ENCODE data around the gene VWA8. TPM values are rescaled to one million over a fixed set of nuclear protein-coding genes. Genes with fewer than 3 reads are reported as not detected.

VWA8 gene
- total and polyA plus RNA-seq, 7 experiments from 2014 or later, result 4.8 to 26.3 (median 21.6) TPM

DNA sequence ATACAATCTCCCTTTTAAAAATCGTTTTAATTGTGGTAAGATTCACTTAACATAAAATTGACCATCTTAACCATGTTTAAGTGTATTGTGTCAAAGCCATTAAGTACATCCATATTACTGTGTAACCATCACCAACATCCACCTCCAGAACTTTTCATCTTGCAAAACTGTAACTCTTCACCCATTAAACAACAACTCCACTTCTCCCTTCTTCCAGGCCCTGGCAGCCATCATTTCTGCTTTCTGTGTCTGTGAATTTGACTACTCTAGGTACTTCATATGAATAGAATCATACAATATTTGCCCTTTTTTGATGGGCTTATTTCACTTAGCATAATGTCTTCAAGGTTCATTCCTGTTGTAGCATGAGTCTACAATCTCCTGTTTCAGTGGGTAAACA, 36.5 kb upstream of the VWA8 start:
- Mint-ChIP-seq H3K9me3 (no peaks in the 10 kb centered on the region), H3K4me3 (no peak overlapping the region), H3K27ac (no peak overlapping the region), H3K4me1 (no peaks in the 10 kb centered on the region), H3K36me3 (no peaks in the 10 kb centered on the region), H3K27me3 (peaks cover 0 to 26% (median 8%) of the 10 kb centered on the region in 5 donors)
- no peaks in the 10 kb centered on the region for H3K36me3 ChIP-seq (ENCODE audit: control insufficient read depth in 2 of 3, insufficient read depth in 3 of 3, low read length in 3 of 3)
- DNase-seq, result no peak
- no peaks in the 10 kb centered on the region for H3K9me3 ChIP-seq (ENCODE audit: control insufficient read depth in 2 of 3, low read length in 3 of 3)
- H3K4me3 ChIP-seq (ENCODE audit: low read length), result no peak overlapping the region
- CTCF ChIA-PET, result no interaction called here
- intact Hi-C loops (cut with micrococcal nuclease), result no loop called here
- no peak overlapping the region for H3K27ac ChIP-seq (ENCODE audit: low read depth, low read length)
- no peak for ATAC-seq
- POLR2A ChIA-PET, result no interaction called here
- H3K27me3 ChIP-seq (ENCODE audit: control insufficient read depth in 2 of 2, insufficient read depth in 2 of 2, low read length in 2 of 2), result no peaks in the 10 kb centered on the region
- H3K4me1 ChIP-seq (ENCODE audit: control insufficient read depth in 2 of 2, insufficient read depth in 2 of 2, low read length in 2 of 2), result no peaks in the 10 kb centered on the region

DNA sequence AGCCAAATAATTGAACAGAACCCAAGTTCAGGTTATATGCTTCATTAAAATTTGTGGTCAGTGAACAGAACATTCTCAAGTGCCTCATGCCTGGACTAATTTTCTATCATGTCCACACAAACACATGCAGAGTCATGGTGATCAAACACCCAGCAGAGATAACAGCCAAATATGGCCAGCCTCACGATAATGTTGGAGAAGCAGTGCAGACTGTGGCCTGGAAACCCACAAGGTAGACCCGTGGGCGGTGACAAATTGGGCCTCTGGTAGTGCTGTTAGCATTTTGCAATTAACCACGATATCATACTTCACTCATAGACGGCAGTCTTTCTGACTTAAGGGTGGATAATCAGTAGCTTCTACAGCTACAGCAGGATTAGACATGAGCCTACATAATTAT, 35.0 kb upstream of the VWA8 start:
- Mint-ChIP-seq H3K9me3 (no peaks in the 10 kb centered on the region), H3K27ac (no peak overlapping the region), H3K27me3 (peaks cover 0 to 23% (median 9%) of the 10 kb centered on the region in 5 donors), H3K4me3 (no peak overlapping the region), H3K4me1 (no peaks in the 10 kb centered on the region), H3K36me3 (no peaks in the 10 kb centered on the region)
- intact Hi-C loops (cut with micrococcal nuclease), result no loop called here
- no peak overlapping the region for H3K27ac ChIP-seq (ENCODE audit: low read depth, low read length)
- CTCF ChIA-PET, result no interaction called here
- no peak for DNase-seq
- H3K9me3 ChIP-seq (ENCODE audit: control insufficient read depth in 2 of 3, low read length in 3 of 3), result no peaks in the 10 kb centered on the region
- H3K36me3 ChIP-seq (ENCODE audit: control insufficient read depth in 2 of 3, insufficient read depth in 3 of 3, low read length in 3 of 3), result no peaks in the 10 kb centered on the region
- POLR2A ChIA-PET, result no interaction called here
- no peaks in the 10 kb centered on the region for H3K4me1 ChIP-seq (ENCODE audit: control insufficient read depth in 2 of 2, insufficient read depth in 2 of 2, low read length in 2 of 2)
- H3K4me3 ChIP-seq (ENCODE audit: low read length), result no peak overlapping the region
- peak; percentile 70 for ATAC-seq
- no peaks in the 10 kb centered on the region for H3K27me3 ChIP-seq (ENCODE audit: control insufficient read depth in 2 of 2, insufficient read depth in 2 of 2, low read length in 2 of 2)

DNA sequence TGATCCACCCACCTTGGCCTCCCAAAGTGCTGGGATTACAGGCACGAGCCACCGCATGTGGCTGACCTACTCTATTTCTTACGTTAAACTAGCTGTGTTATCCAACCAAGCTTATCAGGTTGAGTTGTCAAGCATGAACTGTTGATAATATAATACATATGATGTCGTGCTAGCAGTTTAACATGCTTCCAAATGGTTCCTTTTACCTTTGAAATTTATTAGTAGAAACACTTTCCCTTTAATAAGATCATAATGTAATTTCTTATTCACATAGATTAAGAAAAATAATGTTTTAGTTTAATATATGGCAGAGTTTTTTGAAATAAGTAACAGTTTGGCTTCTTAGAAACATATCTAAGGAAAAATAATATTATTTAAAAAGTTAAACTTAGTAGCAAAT, 34.4 kb upstream of the VWA8 start:
- peaks cover 0 to 25% (median 12%) of the 10 kb centered on the region in 5 donors for H3K27me3 Mint-ChIP-seq
- Histone ChIP-seq H3K36me3 (ENCODE audit: control insufficient read depth in 2 of 3, insufficient read depth in 3 of 3, low read length in 3 of 3) (no peaks in the 10 kb centered on the region), H3K27ac (ENCODE audit: low read depth, low read length) (no peak overlapping the region), H3K9me3 (ENCODE audit: control insufficient read depth in 2 of 3, low read length in 3 of 3) (no peaks in the 10 kb centered on the region), H3K4me3 (ENCODE audit: low read length) (no peak overlapping the region), H3K27me3 (ENCODE audit: control insufficient read depth in 2 of 2, insufficient read depth in 2 of 2, low read length in 2 of 2) (no peaks in the 10 kb centered on the region), H3K4me1 (ENCODE audit: control insufficient read depth in 2 of 2, insufficient read depth in 2 of 2, low read length in 2 of 2) (no peaks in the 10 kb centered on the region)
- ChIA-PET CTCF (no interaction called here), POLR2A (no interaction called here)
- DNase-seq (no peak), ATAC-seq (no peak)
- H3K4me1 Mint-ChIP-seq, result no peaks in the 10 kb centered on the region
- H3K9me3 Mint-ChIP-seq, result no peaks in the 10 kb centered on the region
- intact Hi-C loops (cut with micrococcal nuclease), result no loop called here
- no peak overlapping the region for H3K4me3 Mint-ChIP-seq
- H3K36me3 Mint-ChIP-seq, result no peaks in the 10 kb centered on the region
- H3K27ac Mint-ChIP-seq, result no peak overlapping the region

DNA sequence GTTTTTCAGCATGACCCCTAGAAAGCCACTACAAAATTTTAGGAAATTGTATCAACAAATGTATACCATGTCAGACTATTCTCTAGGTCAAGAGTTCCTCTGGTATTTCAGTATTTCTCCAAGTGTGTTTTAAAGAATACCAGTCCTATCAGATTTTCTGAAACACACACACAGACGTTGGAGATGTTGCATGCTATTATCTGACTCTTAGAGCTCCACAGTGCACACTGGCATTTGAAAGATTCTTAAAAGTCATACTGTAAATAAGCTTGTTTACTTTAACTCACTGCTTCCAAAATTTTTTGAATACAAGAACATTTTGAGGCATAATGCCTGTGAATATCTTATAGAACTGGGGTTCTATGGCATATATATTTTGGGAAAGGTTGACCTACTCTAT, 33.8 kb upstream of the VWA8 start:
- Mint-ChIP-seq H3K4me1 (no peaks in the 10 kb centered on the region), H3K27ac (no peak overlapping the region), H3K27me3 (peaks cover 0 to 26% (median 8%) of the 10 kb centered on the region in 5 donors), H3K9me3 (no peaks in the 10 kb centered on the region), H3K36me3 (no peaks in the 10 kb centered on the region), H3K4me3 (no peak overlapping the region)
- Histone ChIP-seq H3K27ac (ENCODE audit: low read depth, low read length) (no peak overlapping the region), H3K36me3 (ENCODE audit: control insufficient read depth in 2 of 3, insufficient read depth in 3 of 3, low read length in 3 of 3) (no peaks in the 10 kb centered on the region), H3K4me3 (ENCODE audit: low read length) (no peak overlapping the region), H3K4me1 (ENCODE audit: control insufficient read depth in 2 of 2, insufficient read depth in 2 of 2, low read length in 2 of 2) (no peaks in the 10 kb centered on the region), H3K9me3 (ENCODE audit: control insufficient read depth in 2 of 3, low read length in 3 of 3) (no peaks in the 10 kb centered on the region), H3K27me3 (ENCODE audit: control insufficient read depth in 2 of 2, insufficient read depth in 2 of 2, low read length in 2 of 2) (no peaks in the 10 kb centered on the region)
- ChIA-PET POLR2A (interaction anchor here (0.7 kb wide), 1 partner anchor 22 kb away, joined by 5 read pairs; no protein-coding TSS in a partner anchor), CTCF (no interaction called here)
- ATAC-seq (no peak), DNase-seq (no peak)
- intact Hi-C loops (cut with micrococcal nuclease), result no loop called here

DNA sequence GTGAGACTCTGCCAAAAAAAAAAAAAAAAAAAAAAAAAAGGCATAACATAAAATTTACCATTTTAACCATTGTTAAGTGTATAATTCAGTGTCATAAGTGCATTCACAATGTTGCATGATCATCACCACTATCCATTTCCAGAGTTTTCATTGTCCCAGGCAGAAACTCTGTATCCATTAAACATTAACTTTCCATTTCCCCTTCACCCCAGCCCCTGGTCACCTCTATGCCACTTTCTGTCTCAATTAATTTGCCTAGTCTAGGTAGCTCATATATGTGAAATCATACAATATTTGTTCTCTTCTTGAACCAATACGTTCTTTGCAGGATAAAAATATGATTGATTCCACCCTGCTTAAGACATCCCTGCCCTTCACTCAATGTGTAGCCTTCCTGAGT, 31.0 kb upstream of the VWA8 start:
- Mint-ChIP-seq H3K9me3 (no peaks in the 10 kb centered on the region), H3K27ac (no peak overlapping the region), H3K36me3 (no peaks in the 10 kb centered on the region), H3K4me3 (no peak overlapping the region), H3K4me1 (no peaks in the 10 kb centered on the region), H3K27me3 (peaks cover 0 to 17% (median 4%) of the 10 kb centered on the region in 5 donors)
- H3K36me3 ChIP-seq (ENCODE audit: control insufficient read depth in 2 of 3, insufficient read depth in 3 of 3, low read length in 3 of 3), result no peaks in the 10 kb centered on the region
- no peak overlapping the region for H3K27ac ChIP-seq (ENCODE audit: low read depth, low read length)
- no peak overlapping the region for H3K4me3 ChIP-seq (ENCODE audit: low read length)
- intact Hi-C loops (cut with micrococcal nuclease), result no loop called here
- no peaks in the 10 kb centered on the region for H3K9me3 ChIP-seq (ENCODE audit: control insufficient read depth in 2 of 3, low read length in 3 of 3)
- no peaks in the 10 kb centered on the region for H3K27me3 ChIP-seq (ENCODE audit: control insufficient read depth in 2 of 2, insufficient read depth in 2 of 2, low read length in 2 of 2)
- ATAC-seq, result no peak
- no peaks in the 10 kb centered on the region for H3K4me1 ChIP-seq (ENCODE audit: control insufficient read depth in 2 of 2, insufficient read depth in 2 of 2, low read length in 2 of 2)
- ChIA-PET POLR2A (no interaction called here), CTCF (no interaction called here)
- DNase-seq, result no peak

DNA sequence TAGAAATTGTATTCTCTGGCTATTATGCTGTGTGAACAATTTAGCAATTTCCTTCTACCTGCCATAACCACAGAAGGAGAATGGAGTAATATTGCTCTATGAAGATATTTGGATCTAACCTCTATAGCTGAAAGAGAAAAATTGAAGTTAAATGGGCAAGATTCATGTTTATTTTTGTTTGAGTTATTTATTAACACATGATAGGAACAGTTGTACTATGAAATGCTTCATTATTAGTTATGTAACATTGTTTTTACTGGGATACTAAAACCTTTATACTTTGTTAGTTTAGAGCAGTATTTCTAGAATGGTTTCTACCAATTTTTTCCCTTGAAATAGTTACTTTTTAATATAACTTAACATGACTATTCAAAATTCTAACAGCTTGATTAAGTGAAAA, 27.3 kb upstream of the VWA8 start:
- Histone ChIP-seq H3K27me3 (ENCODE audit: control insufficient read depth in 2 of 2, insufficient read depth in 2 of 2, low read length in 2 of 2) (no peaks in the 10 kb centered on the region), H3K4me1 (ENCODE audit: control insufficient read depth in 2 of 2, insufficient read depth in 2 of 2, low read length in 2 of 2) (no peaks in the 10 kb centered on the region), H3K27ac (ENCODE audit: low read depth, low read length) (no peak overlapping the region), H3K36me3 (ENCODE audit: control insufficient read depth in 2 of 3, insufficient read depth in 3 of 3, low read length in 3 of 3) (no peaks in the 10 kb centered on the region), H3K4me3 (ENCODE audit: low read length) (no peak overlapping the region), H3K9me3 (ENCODE audit: control insufficient read depth in 2 of 3, low read length in 3 of 3) (no peaks in the 10 kb centered on the region)
- CTCF ChIA-PET, result no interaction called here
- intact Hi-C loops (cut with micrococcal nuclease), result no loop called here
- DNase-seq (no peak), ATAC-seq (no peak)
- H3K27me3 Mint-ChIP-seq, result peaks cover 0 to 29% (median 18%) of the 10 kb centered on the region in 5 donors
- no peak overlapping the region for H3K27ac Mint-ChIP-seq
- no peak overlapping the region for H3K4me3 Mint-ChIP-seq
- no peaks in the 10 kb centered on the region for H3K4me1 Mint-ChIP-seq
- POLR2A ChIA-PET, result no interaction called here
- peaks cover 0 to 2% (median 0%) of the 10 kb centered on the region in 11 donors for H3K9me3 Mint-ChIP-seq
- no peaks in the 10 kb centered on the region for H3K36me3 Mint-ChIP-seq

DNA sequence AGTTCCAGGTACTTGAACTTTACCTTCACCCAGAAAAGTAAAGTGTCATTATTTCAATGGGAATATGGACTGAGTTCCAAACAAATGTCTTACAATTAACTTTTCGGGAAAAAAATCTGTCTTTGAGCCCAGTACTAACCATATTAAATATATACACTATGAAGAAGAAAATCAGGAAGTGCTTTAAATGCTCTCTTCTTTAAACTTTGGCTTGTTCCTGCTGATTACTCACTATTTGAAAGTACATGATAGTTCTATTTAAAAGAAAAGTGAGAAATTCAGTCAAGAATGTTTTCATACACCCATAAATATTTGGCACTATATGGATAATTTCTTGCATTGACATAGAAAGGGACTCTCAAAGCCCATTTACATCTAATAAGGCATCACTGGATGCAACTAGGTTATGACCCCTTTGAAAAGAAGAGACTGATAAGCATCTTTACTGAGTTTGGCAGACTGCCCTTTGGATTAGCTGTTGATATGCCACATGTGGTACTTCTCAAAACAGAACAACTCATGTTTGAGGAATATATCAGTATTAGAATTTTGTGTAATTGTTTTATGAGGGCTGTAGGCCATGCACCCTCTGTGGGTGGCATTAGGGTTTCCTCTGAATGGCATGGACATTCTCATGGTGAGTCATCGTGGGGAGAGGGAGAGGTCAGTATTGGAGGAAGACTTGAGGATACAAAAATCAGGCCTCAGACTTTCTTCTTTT, 25.0 kb upstream of the VWA8 start:
- DNase-seq, result no peak
- ATAC-seq, result no peak
- Histone ChIP-seq H3K4me3 (ENCODE audit: low read length) (no peak overlapping the region), H3K27me3 (ENCODE audit: control insufficient read depth in 2 of 2, insufficient read depth in 2 of 2, low read length in 2 of 2) (no peaks in the 10 kb centered on the region), H3K27ac (ENCODE audit: low read depth, low read length) (no peak overlapping the region), H3K36me3 (ENCODE audit: control insufficient read depth in 2 of 3, insufficient read depth in 3 of 3, low read length in 3 of 3) (no peaks in the 10 kb centered on the region), H3K9me3 (ENCODE audit: control insufficient read depth in 2 of 3, low read length in 3 of 3) (no peaks in the 10 kb centered on the region), H3K4me1 (ENCODE audit: control insufficient read depth in 2 of 2, insufficient read depth in 2 of 2, low read length in 2 of 2) (no peaks in the 10 kb centered on the region)
- Mint-ChIP-seq H3K4me1 (peaks cover 0 to 1% (median 0%) of the 10 kb centered on the region in 7 donors), H3K27me3 (peaks cover 0 to 26% (median 24%) of the 10 kb centered on the region in 5 donors), H3K4me3 (no peak overlapping the region), H3K9me3 (peaks cover 0 to 2% (median 0%) of the 10 kb centered on the region in 11 donors), H3K27ac (no peak overlapping the region), H3K36me3 (no peaks in the 10 kb centered on the region)
- intact Hi-C loops (cut with micrococcal nuclease), result no loop called here
- POLR2A ChIA-PET, result no interaction called here
- CTCF ChIA-PET, result no interaction called here
